RWPE2 (cell line): ENCODE data around the gene USP40.

ENCODE experiments used
- ATAC-seq: fragments of 200-7000 bp; cut with Tn5 transposase; 3 replicates; pipeline ENCODE4 v1.9.1; 2021; ENCODE audit warnings: low read depth
- DNase-seq: peaks from one replicate; pipeline ENCODE4 v3.0.0-alpha.2; 2020; ENCODE audit warnings: low spot score
- H3K27ac ChIP-seq: fragments of 450-650 bp; 2 replicates; pipeline ENCODE4 v1.5.1; 2017; ENCODE audit warnings: mild to moderate bottlenecking; ENCODE audit not compliant: poor library complexity, severe bottlenecking
- H3K27me3 ChIP-seq: fragments of 250-450 bp; sonication (Bioruptor Pico); 2 replicates; pipeline ENCODE4 v1.5.1; 2021; ENCODE audit warnings: mild to moderate bottlenecking, moderate library complexity; ENCODE audit not compliant: insufficient read depth, poor library complexity, severe bottlenecking
- H3K36me3 ChIP-seq: fragments of 250-450 bp; sonication (Bioruptor Pico); 2 replicates; pipeline ENCODE4 v1.5.1; 2020; ENCODE audit warnings: low read depth, mild to moderate bottlenecking, moderate library complexity
- H3K4me1 ChIP-seq: fragments of 250-450 bp; sonication (Bioruptor Pico); 2 replicates; pipeline ENCODE4 v1.5.1; 2021; ENCODE audit warnings: mild to moderate bottlenecking, moderate library complexity; ENCODE audit not compliant: insufficient read depth, poor library complexity, severe bottlenecking
- H3K4me3 ChIP-seq: fragments of 250-450 bp; sonication (Bioruptor Pico); 2 replicates; pipeline ENCODE4 v1.5.1; 2021; ENCODE audit warnings: mild to moderate bottlenecking, moderate library complexity; ENCODE audit not compliant: severe bottlenecking
- H3K9me3 ChIP-seq: fragments of 250-450 bp; sonication (Bioruptor Pico); 2 replicates; pipeline ENCODE4 v1.5.1; 2021; ENCODE audit warnings: mild to moderate bottlenecking, moderate library complexity; ENCODE audit not compliant: severe bottlenecking
- TF ChIP-seq, protein P1 (sequence below): fragments of 450-650 bp; IDR thresholded peaks from one replicate; pipeline ENCODE4 v1.5.1; 2017; ENCODE audit warnings: mild to moderate bottlenecking, moderate library complexity; ENCODE audit not compliant: poor library complexity, severe bottlenecking

USP40 gene

GRCh38 chr2:233476063-233476410 is 90.5 kb downstream of the USP40 start:
- no peak overlapping the region for H3K4me3 ChIP-seq
- no peak for DNase-seq
- TF ChIP-seq, protein P1, sequence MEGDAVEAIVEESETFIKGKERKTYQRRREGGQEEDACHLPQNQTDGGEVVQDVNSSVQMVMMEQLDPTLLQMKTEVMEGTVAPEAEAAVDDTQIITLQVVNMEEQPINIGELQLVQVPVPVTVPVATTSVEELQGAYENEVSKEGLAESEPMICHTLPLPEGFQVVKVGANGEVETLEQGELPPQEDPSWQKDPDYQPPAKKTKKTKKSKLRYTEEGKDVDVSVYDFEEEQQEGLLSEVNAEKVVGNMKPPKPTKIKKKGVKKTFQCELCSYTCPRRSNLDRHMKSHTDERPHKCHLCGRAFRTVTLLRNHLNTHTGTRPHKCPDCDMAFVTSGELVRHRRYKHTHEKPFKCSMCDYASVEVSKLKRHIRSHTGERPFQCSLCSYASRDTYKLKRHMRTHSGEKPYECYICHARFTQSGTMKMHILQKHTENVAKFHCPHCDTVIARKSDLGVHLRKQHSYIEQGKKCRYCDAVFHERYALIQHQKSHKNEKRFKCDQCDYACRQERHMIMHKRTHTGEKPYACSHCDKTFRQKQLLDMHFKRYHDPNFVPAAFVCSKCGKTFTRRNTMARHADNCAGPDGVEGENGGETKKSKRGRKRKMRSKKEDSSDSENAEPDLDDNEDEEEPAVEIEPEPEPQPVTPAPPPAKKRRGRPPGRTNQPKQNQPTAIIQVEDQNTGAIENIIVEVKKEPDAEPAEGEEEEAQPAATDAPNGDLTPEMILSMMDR, result no peak
- peaks cover 4% of the 10 kb centered on the region for H3K4me1 ChIP-seq
- no peaks in the 10 kb centered on the region for H3K27me3 ChIP-seq
- H3K27ac ChIP-seq, result no peak overlapping the region
- peaks cover 14% of the 10 kb centered on the region for H3K36me3 ChIP-seq
- H3K9me3 ChIP-seq, result no peaks in the 10 kb centered on the region
- ATAC-seq, result no peak

GRCh38 chr2:233474308-233475160 is 92.0 kb downstream of the USP40 start:
- no peak overlapping the region for H3K27ac ChIP-seq
- TF ChIP-seq, protein P1, result no peak
- no peaks in the 10 kb centered on the region for H3K9me3 ChIP-seq
- H3K4me1 ChIP-seq, result no peaks in the 10 kb centered on the region
- no peak overlapping the region for H3K4me3 ChIP-seq
- no peaks in the 10 kb centered on the region for H3K27me3 ChIP-seq
- no peak for DNase-seq
- peaks cover 10% of the 10 kb centered on the region; the same call in 1 of the 2 replicates for H3K36me3 ChIP-seq
- no peak for ATAC-seq

DNA sequence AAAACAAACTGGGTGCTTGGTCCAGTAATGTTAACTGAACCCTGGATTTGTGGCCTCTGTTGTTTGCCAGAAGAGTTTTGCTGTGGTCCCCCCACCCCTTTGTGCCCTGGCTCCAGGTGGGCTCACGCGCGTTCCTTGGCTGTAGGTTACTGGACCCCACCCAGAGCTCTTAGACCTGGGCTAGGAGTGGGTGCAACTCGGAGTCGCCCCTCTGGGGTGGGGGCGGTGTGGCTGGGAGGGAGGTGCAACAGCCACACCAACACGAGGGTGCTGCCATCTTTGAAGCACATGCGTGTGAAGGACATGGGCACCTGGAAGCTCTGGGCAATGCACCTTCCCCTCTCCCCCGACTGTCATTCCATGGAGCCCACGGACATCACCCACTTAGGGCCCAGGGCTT is 92.7 kb downstream of the USP40 start:
- Histone ChIP-seq H3K36me3 (peaks cover 12% of the 10 kb centered on the region), H3K9me3 (no peaks in the 10 kb centered on the region), H3K4me3 (no peak overlapping the region), H3K27ac (no peak overlapping the region), H3K27me3 (no peaks in the 10 kb centered on the region), H3K4me1 (no peaks in the 10 kb centered on the region)
- DNase-seq (no peak), ATAC-seq (no peak; the same call in 2 of the 3 replicates)
- TF ChIP-seq, protein P1, result no peak

DNA sequence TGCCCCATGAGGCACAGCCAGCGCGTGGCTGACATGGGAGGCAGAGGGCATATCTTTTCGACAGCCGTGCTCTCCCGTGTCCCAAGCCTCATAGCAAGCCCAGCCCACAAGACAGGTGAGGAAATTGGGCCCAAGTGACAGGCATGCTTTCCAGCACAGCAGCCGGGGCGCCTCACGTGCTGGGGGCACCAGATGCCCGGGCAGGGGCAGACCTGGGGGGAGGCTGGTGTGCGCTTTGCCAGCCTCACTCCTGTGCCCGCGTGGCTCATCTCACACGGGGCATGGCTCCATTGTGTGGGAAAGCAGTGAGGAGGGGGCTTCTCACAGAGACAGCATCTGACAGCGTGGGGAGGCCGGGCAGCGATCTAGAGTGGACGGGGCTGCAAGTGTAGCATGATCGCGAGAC is 93.2 kb downstream of the USP40 start:
- H3K4me1 ChIP-seq, result no peaks in the 10 kb centered on the region
- no peak overlapping the region for H3K4me3 ChIP-seq
- H3K27ac ChIP-seq, result no peak overlapping the region
- H3K36me3 ChIP-seq, result peaks cover 12% of the 10 kb centered on the region
- no peaks in the 10 kb centered on the region for H3K27me3 ChIP-seq
- DNase-seq (no peak), ATAC-seq (no peak)
- no peaks in the 10 kb centered on the region for H3K9me3 ChIP-seq
- TF ChIP-seq, protein P1, result no peak
